HUES48 (cell line): ENCODE measurements around the gene GALNT17.
A peak's percentile ranks its signal among the peaks of the same experiment; 100 is the strongest.

Experiments used
- H3K27ac ChIP-seq: one replicate; pipeline ENCODE4 v1.7.0; 2013; ENCODE audit warnings: low read depth, low read length, inconsistent platforms
- H3K27me3 ChIP-seq: 2 replicates; pipeline ENCODE4 v1.6.1; 2013; ENCODE audit warnings: mild to moderate bottlenecking, low read length; ENCODE audit not compliant: control insufficient read depth, insufficient read depth
- H3K36me3 ChIP-seq: 2 replicates; pipeline ENCODE4 v1.6.1; 2013; ENCODE audit warnings: low read length; ENCODE audit not compliant: control insufficient read depth, insufficient read depth
- H3K4me1 ChIP-seq: 2 replicates; pipeline ENCODE4 v1.6.1; 2013; ENCODE audit warnings: mild to moderate bottlenecking, low read length; ENCODE audit not compliant: control insufficient read depth, insufficient read depth
- H3K4me3 ChIP-seq: 2 replicates; pipeline ENCODE4 v1.5.1; 2013; ENCODE audit warnings: mild to moderate bottlenecking, low read depth, low read length
- H3K9ac ChIP-seq: 2 replicates; pipeline ENCODE4 v1.6.1; 2013; ENCODE audit warnings: mild to moderate bottlenecking, low read depth, low read length, moderate library complexity
- H3K9me3 ChIP-seq: 2 replicates; pipeline ENCODE4 v1.6.1; 2013; ENCODE audit warnings: low read length; ENCODE audit not compliant: control insufficient read depth, insufficient read depth

Gene GALNT17

DNA sequence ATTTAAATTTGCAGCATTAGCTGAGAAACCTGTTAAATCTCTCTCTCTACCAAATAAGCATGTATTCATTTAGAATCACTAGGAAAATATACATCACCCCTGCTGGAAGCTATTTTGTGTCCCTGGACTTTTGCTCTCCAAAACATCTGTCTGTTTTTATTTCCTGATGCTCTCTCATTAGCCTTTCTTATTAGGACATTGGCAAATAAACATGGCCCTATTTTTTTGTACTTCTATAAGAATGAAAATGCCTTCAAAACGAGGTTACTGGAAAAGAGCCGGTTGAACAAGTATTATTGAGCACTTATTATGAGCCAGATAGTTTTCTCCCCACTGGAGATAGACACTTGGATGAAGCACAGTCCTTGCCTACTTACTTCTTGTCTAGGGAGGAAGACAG is 206.9 kb downstream of the GALNT17 start:
- peaks cover 6% of the 10 kb centered on the region; the same call in 1 of the 2 replicates for H3K4me1 ChIP-seq
- no peak overlapping the region for H3K9ac ChIP-seq
- no peaks in the 10 kb centered on the region for H3K27me3 ChIP-seq
- no peak overlapping the region for H3K27ac ChIP-seq
- peaks cover 4% of the 10 kb centered on the region for H3K36me3 ChIP-seq
- peaks cover 4% of the 10 kb centered on the region; the same call in 1 of the 2 replicates for H3K9me3 ChIP-seq
- H3K4me3 ChIP-seq = no peak overlapping the region

DNA sequence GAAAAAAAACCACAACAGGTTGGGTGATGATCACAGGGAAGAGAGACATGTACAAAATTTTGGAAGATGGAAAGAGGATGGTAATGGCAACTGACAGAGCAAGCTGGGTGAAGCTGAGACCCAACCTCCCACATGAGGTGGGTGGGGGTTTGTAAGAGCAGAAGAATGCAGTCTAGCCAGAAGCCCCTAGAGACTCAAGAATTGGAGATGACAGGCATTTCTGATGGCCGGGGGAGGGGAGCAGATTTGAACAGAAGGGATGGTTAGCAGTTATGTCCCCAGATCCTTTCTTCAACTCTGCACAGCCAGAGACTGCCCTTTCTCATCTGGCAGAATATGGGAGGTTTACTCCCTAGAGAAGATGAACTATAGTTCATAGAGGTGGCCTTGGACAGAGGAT is 208.0 kb downstream of the GALNT17 start:
- Histone ChIP-seq H3K4me1 (peaks cover 6% of the 10 kb centered on the region; the same call in 1 of the 2 replicates), H3K36me3 (peaks cover 4% of the 10 kb centered on the region), H3K4me3 (no peak overlapping the region), H3K9me3 (peaks cover 4% of the 10 kb centered on the region; the same call in 1 of the 2 replicates), H3K27ac (no peak overlapping the region), H3K9ac (no peak overlapping the region), H3K27me3 (no peaks in the 10 kb centered on the region)

GRCh38 chr7:71342202-71342601 is 210.3 kb downstream of the GALNT17 start:
- Histone ChIP-seq H3K9ac (no peak overlapping the region), H3K27me3 (no peaks in the 10 kb centered on the region), H3K4me1 (peaks cover 6% of the 10 kb centered on the region; the same call in 1 of the 2 replicates), H3K27ac (no peak overlapping the region), H3K9me3 (no peaks in the 10 kb centered on the region), H3K4me3 (no peak overlapping the region), H3K36me3 (no peaks in the 10 kb centered on the region; the same call in 1 of the 2 replicates)

- H3K27ac ChIP-seq = no peak overlapping the region
- H3K9me3 ChIP-seq = no peaks in the 10 kb centered on the region
- H3K4me3 ChIP-seq = no peak overlapping the region
- H3K27me3 ChIP-seq = no peaks in the 10 kb centered on the region
- H3K4me1 ChIP-seq = peaks cover 6% of the 10 kb centered on the region; the same call in 1 of the 2 replicates
- H3K9ac ChIP-seq = no peak overlapping the region
- no peaks in the 10 kb centered on the region; the same call in 1 of the 2 replicates for H3K36me3 ChIP-seq
Measured at GRCh38 chr7:71343039-71343438, 211.1 kb downstream of the GALNT17 start.

DNA sequence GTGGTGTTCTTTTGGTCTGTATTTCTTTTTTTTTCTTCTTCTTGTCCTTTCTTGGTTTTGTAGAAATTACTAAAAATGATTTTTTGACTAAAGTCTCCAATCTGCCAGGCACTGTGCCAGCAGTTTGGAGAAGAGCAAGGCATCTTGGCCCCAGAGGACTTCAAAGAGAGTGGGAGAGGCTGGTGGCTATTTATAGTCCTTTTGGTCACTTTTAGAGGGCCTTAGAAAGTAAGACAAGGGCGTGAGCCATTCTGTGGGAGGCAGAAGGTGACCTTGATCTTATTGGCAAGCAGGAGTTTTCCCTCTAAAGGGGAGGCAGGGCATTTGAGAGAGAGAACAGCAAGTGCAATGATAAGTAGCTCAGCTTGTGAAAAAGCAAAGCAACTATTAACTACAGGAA is 211.9 kb downstream of the GALNT17 start:
- H3K27ac ChIP-seq = no peak overlapping the region
- H3K36me3 ChIP-seq = no peaks in the 10 kb centered on the region; the same call in 1 of the 2 replicates
- H3K9ac ChIP-seq = no peak overlapping the region
- no peaks in the 10 kb centered on the region for H3K27me3 ChIP-seq
- no peaks in the 10 kb centered on the region for H3K9me3 ChIP-seq
- no peak overlapping the region for H3K4me3 ChIP-seq
- H3K4me1 ChIP-seq = peaks cover 14% of the 10 kb centered on the region

GRCh38 chr7:71345117-71345884 is 213.4 kb downstream of the GALNT17 start:
- Histone ChIP-seq H3K27ac (no peak overlapping the region), H3K4me1 (peaks cover 23% of the 10 kb centered on the region), H3K27me3 (no peaks in the 10 kb centered on the region), H3K9ac (no peak overlapping the region), H3K36me3 (no peaks in the 10 kb centered on the region; the same call in 1 of the 2 replicates), H3K4me3 (no peak overlapping the region), H3K9me3 (no peaks in the 10 kb centered on the region)

DNA sequence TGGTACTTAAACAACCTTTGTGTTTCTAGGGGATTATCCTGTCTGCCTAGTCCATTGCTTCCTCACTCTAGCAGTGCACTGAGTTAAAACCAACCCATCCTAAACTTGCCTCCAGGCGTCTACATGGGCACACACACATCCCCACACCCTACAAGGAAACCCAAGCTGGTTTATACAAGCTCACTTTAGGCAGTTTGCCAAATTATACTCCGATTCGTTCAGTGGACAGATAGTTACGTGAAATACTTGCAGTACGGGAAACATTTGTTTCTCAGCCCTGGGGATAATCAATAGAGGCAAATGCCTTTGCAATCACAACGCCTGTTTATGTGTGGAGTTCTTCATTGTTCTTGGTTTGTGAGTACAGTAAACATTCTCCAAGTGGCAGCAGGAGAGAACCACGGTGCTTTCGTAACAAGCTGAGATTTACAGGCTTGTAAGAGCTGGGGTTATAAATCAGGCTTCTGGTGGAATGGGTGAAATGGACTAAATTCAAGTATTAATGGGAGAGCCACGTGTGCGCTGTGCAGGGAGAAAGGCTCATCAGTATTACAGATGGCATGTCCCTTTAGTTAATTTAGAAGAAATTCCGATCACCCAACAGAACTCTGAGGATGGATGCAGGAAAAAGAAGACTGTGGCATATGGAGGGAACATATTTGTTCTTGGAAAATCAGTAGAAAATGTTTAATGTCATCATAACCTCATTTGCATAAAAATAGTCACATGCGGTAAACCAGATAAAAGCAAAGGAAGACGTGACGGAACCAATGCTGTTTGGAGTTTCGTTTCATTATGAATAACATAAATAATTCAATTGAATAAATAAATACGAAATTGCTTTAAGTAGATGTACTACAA is 217.1 kb downstream of the GALNT17 start:
- Histone ChIP-seq H3K4me1 (peaks cover 17% of the 10 kb centered on the region), H3K27me3 (no peaks in the 10 kb centered on the region), H3K9ac (no peak overlapping the region), H3K9me3 (peaks cover 13% of the 10 kb centered on the region; the same call in 1 of the 2 replicates), H3K4me3 (no peak overlapping the region), H3K27ac (peak overlapping the region; percentile 72), H3K36me3 (no peaks in the 10 kb centered on the region)

DNA sequence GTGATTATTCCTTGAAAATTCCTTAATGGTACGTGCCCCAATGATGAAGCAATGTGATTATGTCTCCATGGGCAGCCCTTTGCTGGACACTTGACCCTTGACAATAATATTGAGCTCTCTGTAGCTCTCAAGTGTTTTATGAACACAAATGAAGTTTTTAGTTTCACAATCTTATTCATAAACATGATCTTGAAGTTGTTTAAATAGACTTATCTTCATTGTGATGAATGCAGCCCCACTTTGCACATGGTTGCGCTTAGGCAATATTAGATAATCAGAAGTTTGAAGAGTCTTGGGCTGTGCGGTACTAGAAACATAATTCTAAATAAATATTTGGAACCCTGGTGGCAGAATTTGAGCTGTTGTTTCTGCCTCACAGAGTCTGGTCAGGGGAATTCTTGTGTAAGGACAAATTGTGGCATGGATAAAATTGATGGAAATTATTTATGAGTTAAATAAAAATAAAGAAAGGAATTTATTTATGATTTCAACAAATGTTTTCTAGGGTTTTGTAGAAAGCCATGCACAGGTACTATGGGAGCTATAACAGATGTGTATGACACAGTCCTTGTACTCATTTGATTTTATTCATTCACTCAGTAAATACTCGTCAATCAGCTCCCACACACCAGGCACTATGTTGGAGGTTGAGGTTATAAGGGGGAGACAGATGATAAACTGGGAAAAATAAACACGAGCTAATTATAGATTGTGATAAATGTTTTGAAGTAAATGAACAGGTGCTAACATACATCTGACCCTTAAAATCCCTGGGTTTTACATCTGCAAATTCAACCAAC is 217.9 kb downstream of the GALNT17 start:
- Histone ChIP-seq H3K27ac (no peak overlapping the region), H3K4me3 (no peak overlapping the region), H3K4me1 (peaks cover 17% of the 10 kb centered on the region)

DNA sequence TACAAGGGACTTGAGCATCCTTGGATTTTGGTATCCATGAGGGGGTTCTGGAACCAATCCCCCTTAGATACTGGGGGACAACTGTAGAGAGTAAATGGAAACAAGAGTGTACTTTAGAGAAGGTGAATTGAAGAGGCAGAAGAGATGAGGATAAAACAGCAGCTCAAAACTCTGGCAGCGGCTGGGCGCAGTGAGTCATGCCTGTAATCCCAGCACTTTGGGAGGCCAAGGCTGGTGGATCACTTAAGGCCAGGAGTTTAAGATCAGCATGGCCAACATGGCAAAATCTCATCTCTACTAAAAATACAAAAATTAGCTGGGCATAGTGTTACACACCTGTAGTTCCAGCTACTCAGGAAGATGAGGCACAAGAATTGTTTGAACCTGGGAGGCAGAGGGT is 218.7 kb downstream of the GALNT17 start:
- Histone ChIP-seq H3K9me3 (peaks cover 13% of the 10 kb centered on the region; the same call in 1 of the 2 replicates), H3K27ac (no peak overlapping the region), H3K4me3 (no peak overlapping the region), H3K36me3 (no peaks in the 10 kb centered on the region), H3K9ac (no peak overlapping the region), H3K27me3 (no peaks in the 10 kb centered on the region), H3K4me1 (peaks cover 17% of the 10 kb centered on the region)

More for the DNA sequence above, 217.9 kb downstream of the GALNT17 start:
- Histone ChIP-seq H3K9me3 (peaks cover 13% of the 10 kb centered on the region; the same call in 1 of the 2 replicates), H3K9ac (no peak overlapping the region), H3K27me3 (no peaks in the 10 kb centered on the region), H3K36me3 (no peaks in the 10 kb centered on the region)

- no peak overlapping the region for H3K9ac ChIP-seq
- H3K9me3 ChIP-seq = peaks cover 16% of the 10 kb centered on the region; the same call in 1 of the 2 replicates
- peaks cover 1% of the 10 kb centered on the region; the same call in 1 of the 2 replicates for H3K4me1 ChIP-seq
- no peak overlapping the region for H3K27ac ChIP-seq
- no peak overlapping the region for H3K4me3 ChIP-seq
- no peaks in the 10 kb centered on the region for H3K36me3 ChIP-seq
- no peaks in the 10 kb centered on the region for H3K27me3 ChIP-seq
Measured at GRCh38 chr7:71354716-71355115, 222.8 kb downstream of the GALNT17 start.
